Stimulated activated naive CD8-positive, alpha-beta T cell treated with anti-CD3 and anti-CD28 coated beads, Interleukin-15, amount 100 ng/mL, for 72 hours (primary cell): ENCODE data around the gene DENND4A.

Experiments
- ATAC-seq: fragments of 150-1000 bp; cut with Tn5 transposase; 2 replicates; pipeline ENCODE4 v1.10.0; 2021; ENCODE audit warnings: mild to moderate bottlenecking, moderate library complexity
- DNase-seq, 2 donors: peaks; one replicate each; pipeline ENCODE4 v3.0.0; 2021 to 2022
- H3K27ac Mint-ChIP-seq, 2 donors: one replicate each; pipeline ENCODE4 v1.8.0; 2022; ENCODE audit warnings: mild to moderate bottlenecking in 2 of 2, mixed read lengths in 2 of 2, moderate library complexity in 2 of 2
- H3K27me3 Mint-ChIP-seq: one replicate; pipeline ENCODE4 v1.8.0; 2022; ENCODE audit warnings: mixed read lengths
- H3K4me1 Mint-ChIP-seq: one replicate; pipeline ENCODE4 v1.8.0; 2022; ENCODE audit warnings: mild to moderate bottlenecking, mixed read lengths
- H3K4me3 Mint-ChIP-seq, 2 donors: one replicate each; pipeline ENCODE4 v1.8.0; 2022; ENCODE audit warnings: mild to moderate bottlenecking in 2 of 2, mixed read lengths in 2 of 2, moderate library complexity in 1 of 2
- H3K9me3 Mint-ChIP-seq, 2 donors: one replicate each; pipeline ENCODE4 v1.8.0; 2022; ENCODE audit warnings: mixed read lengths in 2 of 2

The DENND4A gene

DNA sequence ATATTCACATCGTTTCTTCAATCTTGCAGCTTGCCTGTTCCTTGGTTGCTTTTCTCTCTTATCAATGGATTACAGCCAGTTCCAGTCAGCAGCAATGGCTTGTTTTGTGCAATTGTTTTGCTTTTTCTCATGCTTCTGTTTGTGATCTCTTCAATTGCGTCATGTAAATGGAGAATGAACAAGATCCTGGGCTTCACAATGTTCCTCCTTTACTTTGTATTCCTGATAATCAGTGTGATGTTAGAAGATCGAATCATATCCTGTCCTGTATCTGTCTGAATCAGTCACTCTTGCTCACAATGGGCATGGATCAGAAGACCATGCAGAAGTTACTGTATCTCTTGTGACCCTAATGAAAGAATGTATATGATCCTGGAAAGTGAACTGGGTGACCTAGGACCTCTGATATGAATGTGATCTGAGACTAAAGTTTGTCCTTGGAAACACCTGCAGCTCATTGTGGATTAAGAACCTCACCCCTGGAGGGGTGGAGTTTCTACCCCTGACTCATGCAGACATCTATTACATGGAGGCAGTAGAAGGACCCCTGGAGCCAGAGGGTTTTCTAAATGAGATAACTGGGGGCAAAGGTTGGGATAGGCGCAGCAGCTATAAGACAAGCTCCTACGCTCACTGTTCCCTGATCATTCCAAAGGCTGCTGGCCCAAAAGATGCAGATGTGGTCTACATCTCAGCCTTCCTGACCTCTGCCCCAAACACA lies 138.1 kb downstream of the DENND4A start:
- Mint-ChIP-seq H3K9me3 (no peaks in the 10 kb centered on the region), H3K4me3 (no peak overlapping the region), H3K27ac (no peak overlapping the region), H3K4me1 (peaks cover 15% of the 10 kb centered on the region), H3K27me3 (no peaks in the 10 kb centered on the region)
- ATAC-seq (no peak), DNase-seq (no peak)

DNA sequence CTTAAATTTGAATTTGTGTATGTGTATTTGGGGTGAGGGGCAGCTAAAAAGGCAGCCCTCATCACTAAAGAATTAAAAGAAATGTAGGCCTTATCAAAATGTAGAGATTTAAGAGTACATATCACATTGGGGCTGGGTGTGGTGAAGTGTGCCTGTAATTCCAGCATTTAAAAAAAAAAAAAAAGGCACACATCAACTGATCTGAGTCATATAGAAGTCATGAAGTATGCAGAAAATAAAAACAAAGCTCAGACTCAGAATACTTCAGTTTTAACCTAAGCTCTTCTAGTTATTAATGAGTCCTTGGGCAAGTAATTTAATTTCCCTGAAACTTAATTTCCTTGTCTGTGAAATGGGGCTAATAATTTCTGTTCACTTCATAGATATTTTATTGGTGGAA lies 138.8 kb downstream of the DENND4A start:
- no peak for ATAC-seq
- Mint-ChIP-seq H3K4me3 (no peak overlapping the region), H3K27ac (no peak overlapping the region)

DNA sequence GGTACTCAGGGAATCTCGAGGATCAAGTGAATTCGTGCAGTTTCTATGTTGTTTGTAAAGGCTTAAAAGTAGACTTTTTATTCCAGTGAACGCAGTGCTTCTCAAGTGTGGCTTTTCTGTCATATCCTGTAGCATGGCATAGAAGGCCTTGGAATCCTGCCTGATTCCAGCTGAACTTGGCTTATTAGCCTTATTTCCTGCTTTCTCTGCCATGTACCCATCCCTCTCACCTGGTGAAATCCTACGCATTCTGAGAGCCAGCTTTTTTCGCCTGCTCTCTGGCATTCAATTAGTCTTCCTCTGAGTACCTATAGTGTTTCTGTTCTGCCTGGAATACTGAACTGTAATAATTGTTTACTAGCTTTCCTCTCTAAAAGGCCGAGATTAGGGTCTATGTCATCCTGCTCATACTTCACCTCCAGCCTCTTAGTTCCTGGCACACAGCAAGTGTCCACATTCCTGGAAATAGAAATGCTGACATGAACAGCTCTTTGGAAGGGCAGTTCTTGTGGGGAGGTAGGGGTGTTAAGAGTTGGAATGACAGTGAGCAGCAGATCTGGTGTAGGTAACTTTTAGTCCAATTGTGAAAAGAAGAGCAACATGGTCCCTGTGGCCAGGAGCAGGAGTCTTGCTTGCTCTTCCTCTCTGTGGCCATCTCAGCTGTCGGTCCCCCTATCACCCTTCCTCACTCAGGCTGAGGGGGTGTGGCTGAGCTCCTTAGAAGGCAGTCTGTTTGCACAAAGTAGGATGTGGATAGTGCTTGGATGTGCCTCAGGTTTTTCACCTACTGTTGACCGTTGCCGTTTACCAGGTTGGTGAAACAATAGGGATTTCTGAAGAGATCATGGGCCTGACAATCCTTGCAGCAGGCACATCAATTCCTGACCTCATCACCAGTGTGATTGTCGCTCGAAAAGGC lies 140.0 kb downstream of the DENND4A start:
- H3K9me3 Mint-ChIP-seq = no peaks in the 10 kb centered on the region
- H3K27ac Mint-ChIP-seq = peak overlapping the region; percentile 1 to 75
- peaks cover 15% of the 10 kb centered on the region for H3K4me1 Mint-ChIP-seq
- H3K4me3 Mint-ChIP-seq = no peak overlapping the region
- ATAC-seq (no peak), DNase-seq (no peak)
- no peaks in the 10 kb centered on the region for H3K27me3 Mint-ChIP-seq

More for the DNA sequence above, 138.8 kb downstream of the DENND4A start:
- H3K27me3 Mint-ChIP-seq = no peaks in the 10 kb centered on the region
- no peaks in the 10 kb centered on the region for H3K9me3 Mint-ChIP-seq
- H3K4me1 Mint-ChIP-seq = peaks cover 15% of the 10 kb centered on the region
- no peak for DNase-seq

DNA sequence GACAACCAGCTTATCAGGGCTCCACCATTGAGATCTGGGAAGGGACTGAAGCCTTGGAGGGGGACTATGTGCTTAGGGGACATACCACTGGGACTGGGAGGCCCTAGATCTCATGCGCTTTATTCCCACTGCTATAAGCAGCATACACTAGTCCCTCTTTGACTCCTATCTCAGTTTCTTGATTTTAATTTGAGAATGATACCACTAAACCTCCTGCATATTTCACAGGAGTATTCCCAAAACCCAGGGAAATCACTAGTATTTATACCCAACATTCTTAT lies 141.1 kb downstream of the DENND4A start:
- no peak for DNase-seq
- no peak overlapping the region for H3K4me3 Mint-ChIP-seq
- ATAC-seq = peak; percentile 53
- H3K27ac Mint-ChIP-seq = no peak overlapping the region
- no peaks in the 10 kb centered on the region for H3K27me3 Mint-ChIP-seq
- no peaks in the 10 kb centered on the region for H3K9me3 Mint-ChIP-seq
- peaks cover 15% of the 10 kb centered on the region for H3K4me1 Mint-ChIP-seq

DNA sequence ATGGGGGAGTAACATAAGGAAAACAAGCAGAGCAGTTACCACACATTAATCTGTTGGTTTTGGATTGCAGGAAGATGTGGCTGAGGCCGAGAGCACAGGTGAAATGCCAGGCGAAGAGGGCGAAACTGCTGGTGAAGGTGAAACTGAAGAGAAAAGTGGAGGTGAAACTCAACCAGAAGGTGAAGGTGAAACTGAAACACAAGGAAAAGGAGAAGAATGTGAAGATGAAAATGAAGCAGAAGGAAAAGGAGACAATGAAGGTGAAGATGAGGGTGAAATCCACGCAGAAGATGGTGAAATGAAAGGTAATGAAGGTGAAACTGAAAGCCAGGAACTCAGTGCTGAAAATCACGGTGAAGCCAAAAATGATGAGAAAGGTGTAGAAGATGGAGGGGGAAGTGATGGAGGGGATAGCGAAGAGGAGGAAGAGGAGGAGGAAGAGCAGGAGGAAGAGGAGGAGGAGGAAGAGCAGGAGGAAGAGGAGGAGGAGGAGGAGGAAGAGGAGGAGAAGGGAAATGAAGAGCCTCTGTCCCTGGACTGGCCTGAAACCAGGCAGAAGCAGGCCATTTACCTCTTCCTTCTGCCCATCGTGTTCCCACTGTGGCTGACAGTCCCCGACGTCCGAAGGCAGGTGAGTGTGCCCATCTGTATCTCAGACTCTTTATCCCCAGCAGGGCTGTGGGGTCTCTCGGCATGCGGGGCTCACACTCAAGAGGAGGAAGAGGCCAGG lies 141.6 kb downstream of the DENND4A start:
- Mint-ChIP-seq H3K4me3 (no peak overlapping the region), H3K27me3 (no peaks in the 10 kb centered on the region), H3K4me1 (peaks cover 15% of the 10 kb centered on the region), H3K27ac (peak overlapping the region in 1 of 2 donors; percentile 22), H3K9me3 (no peaks in the 10 kb centered on the region)
- ATAC-seq = no peak
- no peak for DNase-seq

DNA sequence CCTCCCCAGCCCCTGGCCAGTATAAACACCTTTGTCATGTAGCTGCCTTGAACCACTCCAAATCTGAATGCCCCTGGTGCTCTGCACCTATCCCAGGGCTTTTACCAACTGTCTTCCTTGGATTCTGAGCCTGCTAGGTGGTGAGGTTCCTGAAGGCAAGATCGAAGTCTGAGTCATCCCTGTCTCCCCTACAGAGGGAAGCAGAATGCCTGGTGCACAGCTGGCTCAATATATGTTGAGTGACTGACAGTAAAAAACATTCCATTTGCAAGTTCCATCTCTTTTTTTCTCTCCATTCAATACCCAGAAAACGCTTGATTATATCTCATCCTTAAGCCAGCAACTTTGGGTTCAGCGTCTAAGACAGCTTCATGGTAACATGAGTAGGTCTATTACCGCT lies 145.6 kb downstream of the DENND4A start:
- Mint-ChIP-seq H3K9me3 (no peaks in the 10 kb centered on the region), H3K4me1 (peaks cover 15% of the 10 kb centered on the region), H3K27me3 (no peaks in the 10 kb centered on the region), H3K4me3 (no peak overlapping the region), H3K27ac (peak overlapping the region; percentile 27 to 71)
- DNase-seq (no peak), ATAC-seq (no peak)

DNA sequence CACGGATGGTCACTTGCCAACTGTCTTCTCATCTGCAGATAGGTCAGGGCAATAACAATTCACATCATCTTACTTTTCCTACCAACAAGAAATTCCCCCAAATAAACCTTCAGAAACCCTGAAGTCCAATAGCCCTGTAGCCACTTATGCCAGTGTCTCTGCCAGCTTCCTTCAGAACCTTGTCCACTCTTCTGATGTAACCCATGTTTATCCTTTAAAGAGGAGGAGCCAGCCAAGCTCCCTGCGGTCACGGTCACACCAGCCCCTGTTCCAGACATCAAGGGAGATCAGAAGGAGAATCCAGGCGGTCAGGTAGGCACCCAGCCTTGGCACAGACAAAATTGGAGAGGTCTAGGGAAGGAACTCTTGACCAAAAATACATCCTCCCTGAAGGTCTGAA lies 146.7 kb downstream of the DENND4A start:
- Mint-ChIP-seq H3K27ac (peak overlapping the region; percentile 7 to 43), H3K27me3 (no peaks in the 10 kb centered on the region), H3K4me3 (no peak overlapping the region), H3K9me3 (no peaks in the 10 kb centered on the region), H3K4me1 (peaks cover 4% of the 10 kb centered on the region)
- DNase-seq = no peak
- ATAC-seq = no peak

DNA sequence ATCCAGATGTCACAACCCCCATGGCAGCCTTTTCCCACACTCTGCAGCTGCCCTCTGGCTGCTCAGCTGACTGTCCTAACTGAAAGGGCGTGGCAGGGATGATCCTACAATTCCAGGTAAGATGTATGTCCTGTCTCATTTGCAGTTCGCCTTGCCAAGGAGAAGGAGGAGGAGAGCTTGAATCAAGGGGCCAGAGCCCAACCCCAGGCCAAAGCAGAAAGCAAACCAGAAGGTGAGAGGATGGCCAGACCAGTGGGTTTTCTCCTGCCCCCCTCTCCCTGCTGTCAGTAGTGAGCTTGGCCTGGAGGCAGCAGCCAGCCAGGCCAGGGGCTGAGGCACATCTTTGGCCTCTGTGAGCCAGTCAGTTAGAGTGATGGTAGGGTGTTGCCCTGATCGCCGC lies 147.8 kb downstream of the DENND4A start:
- Mint-ChIP-seq H3K4me3 (no peak overlapping the region), H3K4me1 (peaks cover 1% of the 10 kb centered on the region), H3K9me3 (no peaks in the 10 kb centered on the region), H3K27me3 (no peaks in the 10 kb centered on the region), H3K27ac (peak overlapping the region in 1 of 2 donors; percentile 81)
- DNase-seq (no peak), ATAC-seq (peak; percentile 33)

DNA sequence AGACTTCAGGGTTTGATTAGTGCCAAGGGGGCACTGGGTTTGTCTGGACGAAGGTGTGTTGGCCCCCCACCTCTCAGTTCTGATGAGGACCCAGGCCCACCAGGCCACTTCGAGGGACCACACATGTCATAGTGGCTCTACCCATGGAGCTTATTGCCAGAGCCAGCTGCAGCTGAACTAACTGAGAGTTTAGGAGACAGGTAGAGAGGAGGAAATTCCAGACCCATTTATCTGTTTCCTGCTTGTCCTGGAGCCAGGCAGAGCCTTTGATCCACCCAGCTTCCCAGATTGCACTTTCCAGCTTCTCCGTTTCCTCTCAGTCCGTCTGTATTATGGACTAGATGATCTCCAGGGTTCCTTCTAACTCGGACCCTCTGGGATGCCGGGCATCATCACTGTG lies 149.5 kb downstream of the DENND4A start:
- Mint-ChIP-seq H3K27me3 (no peaks in the 10 kb centered on the region), H3K9me3 (no peaks in the 10 kb centered on the region), H3K4me1 (peaks cover 18% of the 10 kb centered on the region), H3K4me3 (no peak overlapping the region), H3K27ac (no peak overlapping the region)
- DNase-seq (no peak), ATAC-seq (no peak)

DNA sequence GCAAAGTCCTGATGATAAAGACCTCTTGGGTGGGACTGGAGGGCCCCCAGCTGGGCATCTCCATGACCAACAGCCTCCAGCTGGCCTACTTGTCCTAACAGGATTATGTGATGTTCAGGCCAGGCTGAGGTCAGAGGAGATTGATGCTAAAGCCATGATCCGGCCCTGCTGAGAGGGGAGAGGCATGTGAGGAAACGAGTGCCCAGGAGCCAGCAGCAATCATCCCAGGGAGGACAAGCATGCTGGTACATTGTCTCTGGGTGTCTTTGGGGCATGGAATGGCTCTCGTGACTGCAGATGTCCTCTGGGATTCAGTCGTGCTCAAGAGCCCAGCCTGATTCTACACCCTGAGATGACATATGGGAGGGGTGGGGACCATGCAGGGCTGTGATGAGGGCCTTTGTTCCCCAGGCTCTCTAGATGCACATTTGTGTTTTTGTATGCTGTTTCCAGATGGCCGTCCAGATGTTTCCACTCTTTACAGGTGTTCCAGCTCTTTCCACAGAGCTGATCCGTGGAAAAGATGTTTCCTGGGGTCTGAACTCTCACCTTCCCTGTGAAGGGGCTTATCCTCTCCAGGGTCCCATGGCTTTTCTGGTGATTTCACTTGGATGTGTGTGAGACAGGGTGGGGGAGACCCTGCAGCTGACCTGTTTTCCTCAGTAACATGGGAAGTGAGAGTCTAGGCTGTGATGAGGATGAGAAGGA lies 150.2 kb downstream of the DENND4A start:
- Mint-ChIP-seq H3K9me3 (no peaks in the 10 kb centered on the region), H3K4me1 (peaks cover 18% of the 10 kb centered on the region), H3K27me3 (no peaks in the 10 kb centered on the region), H3K4me3 (no peak overlapping the region), H3K27ac (peak overlapping the region in 1 of 2 donors; percentile 36)
- DNase-seq (no peak), ATAC-seq (no peak)

DNA sequence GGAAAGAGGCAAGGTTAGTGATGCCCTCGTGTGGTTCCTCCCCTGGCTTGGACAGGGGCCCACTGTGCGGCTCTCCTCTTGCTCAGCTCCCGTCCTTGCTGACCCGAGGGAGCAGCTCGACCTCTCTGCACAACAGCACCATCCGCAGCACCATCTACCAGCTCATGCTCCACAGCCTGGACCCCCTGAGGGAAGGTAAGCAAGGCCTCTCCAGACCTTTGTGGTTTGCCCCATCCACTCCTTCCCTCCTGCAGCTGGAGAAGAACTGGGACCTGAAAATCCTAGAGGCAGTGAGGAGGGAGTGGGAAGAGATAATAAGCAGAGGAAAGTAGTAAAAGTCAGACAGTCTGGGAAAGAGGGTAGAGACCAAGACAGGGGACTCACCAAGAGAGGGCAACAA lies 152.6 kb downstream of the DENND4A start:
- peak overlapping the region in 1 of 2 donors; percentile 93 for H3K27ac Mint-ChIP-seq
- no peak for ATAC-seq
- H3K4me3 Mint-ChIP-seq = no peak overlapping the region

DNA sequence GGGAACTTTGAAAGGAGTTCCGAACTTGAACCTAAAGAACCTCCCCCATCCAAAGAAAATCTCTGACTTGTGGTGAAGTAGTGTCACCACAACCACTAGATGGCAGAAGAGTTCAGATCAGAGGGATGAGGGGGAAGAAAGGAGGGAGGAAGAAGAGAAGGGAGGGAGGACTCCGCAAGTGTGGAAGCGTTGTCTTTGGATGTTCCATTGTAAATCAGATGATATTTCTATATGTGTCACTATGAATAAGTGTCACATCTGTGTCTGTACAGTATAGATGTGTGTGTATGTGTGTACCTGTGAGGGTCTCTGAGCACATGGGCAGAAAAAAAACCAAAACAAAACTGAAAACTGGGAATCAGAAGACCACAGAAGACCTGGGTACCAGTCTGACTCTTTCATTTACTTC lies 153.4 kb downstream of the DENND4A start:
- H3K27ac Mint-ChIP-seq = peak overlapping the region in 1 of 2 donors; percentile 13
- H3K4me3 Mint-ChIP-seq = peak overlapping the region; percentile 14 to 20
- no peaks in the 10 kb centered on the region for H3K27me3 Mint-ChIP-seq
- DNase-seq (peak; percentile 33 to 38), ATAC-seq (peak; percentile 72)
- H3K4me1 Mint-ChIP-seq = peaks cover 18% of the 10 kb centered on the region
- no peaks in the 10 kb centered on the region for H3K9me3 Mint-ChIP-seq

More for the DNA sequence above, 152.6 kb downstream of the DENND4A start:
- no peak for DNase-seq
- no peaks in the 10 kb centered on the region for H3K27me3 Mint-ChIP-seq
- peaks cover 18% of the 10 kb centered on the region for H3K4me1 Mint-ChIP-seq
- H3K9me3 Mint-ChIP-seq = no peaks in the 10 kb centered on the region

DNA sequence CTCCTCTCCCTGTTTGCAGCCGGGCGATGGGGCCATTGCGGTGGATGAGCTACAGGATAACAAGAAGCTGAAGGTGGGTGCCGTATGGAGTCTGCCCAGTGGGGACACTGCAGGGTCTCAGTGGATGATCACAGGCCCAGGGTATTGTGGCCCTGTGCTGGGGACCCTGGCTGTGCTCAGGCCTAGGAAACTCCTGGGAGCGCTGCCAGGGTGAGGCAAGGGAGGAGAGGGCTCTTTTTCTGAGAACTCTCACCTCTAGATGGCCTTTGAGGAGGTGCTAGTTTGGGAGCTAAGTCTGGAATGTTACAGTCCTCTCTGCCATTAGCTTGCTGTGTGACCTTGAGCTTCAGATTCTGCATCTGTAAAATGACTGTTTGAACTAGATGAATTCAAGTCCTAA lies 154.0 kb downstream of the DENND4A start:
- Mint-ChIP-seq H3K4me1 (peaks cover 18% of the 10 kb centered on the region), H3K27ac (no peak overlapping the region)
- ATAC-seq = no peak

DNA sequence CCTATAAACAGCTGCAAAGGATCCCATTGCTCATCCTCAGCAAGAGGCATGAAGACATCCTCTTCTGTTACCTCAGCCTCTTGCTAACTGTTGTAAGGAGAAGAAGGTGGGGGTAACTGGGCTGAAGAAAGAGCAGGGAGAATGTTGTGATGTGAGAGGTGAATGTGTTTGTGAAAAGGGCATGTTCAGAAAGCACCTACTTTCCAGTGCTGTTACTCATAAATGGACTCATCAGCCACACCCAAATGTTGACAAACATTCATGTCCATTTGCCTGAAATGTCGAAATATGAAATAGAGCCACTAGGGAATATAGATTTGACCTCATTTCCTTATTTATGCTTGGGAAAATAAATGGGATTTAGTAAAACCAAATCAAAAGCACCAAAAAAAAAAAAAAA lies 157.7 kb downstream of the DENND4A start:
- DNase-seq (no peak), ATAC-seq (no peak)
- no peak overlapping the region for H3K4me3 Mint-ChIP-seq
- H3K27me3 Mint-ChIP-seq = no peaks in the 10 kb centered on the region
- H3K4me1 Mint-ChIP-seq = peaks cover 37% of the 10 kb centered on the region
- no peak overlapping the region for H3K27ac Mint-ChIP-seq
- no peaks in the 10 kb centered on the region for H3K9me3 Mint-ChIP-seq

More for the DNA sequence above, 154.0 kb downstream of the DENND4A start:
- no peak for DNase-seq
- Mint-ChIP-seq H3K9me3 (no peaks in the 10 kb centered on the region), H3K4me3 (no peak overlapping the region), H3K27me3 (no peaks in the 10 kb centered on the region)

DNA sequence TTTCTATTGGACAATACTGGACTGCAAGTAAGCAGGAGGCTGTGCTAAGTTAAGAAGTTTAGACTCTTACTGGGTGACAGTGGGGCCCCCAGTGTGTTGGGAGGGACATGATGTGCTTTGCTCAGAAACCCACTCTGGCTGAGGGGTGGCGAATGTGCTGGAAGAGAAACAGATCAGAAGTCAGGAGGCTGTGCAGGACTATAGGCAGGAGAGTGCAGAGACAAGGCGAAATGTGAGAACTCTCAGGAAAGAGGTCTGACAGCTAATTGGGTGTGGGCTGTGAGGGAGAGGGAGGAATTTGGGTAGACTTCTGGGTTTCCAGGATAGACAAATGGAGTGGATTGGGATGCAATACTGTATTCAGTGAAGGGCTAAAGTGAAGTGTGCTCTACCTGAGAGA lies 158.3 kb downstream of the DENND4A start:
- Mint-ChIP-seq H3K27ac (no peak overlapping the region), H3K4me1 (peaks cover 31% of the 10 kb centered on the region), H3K27me3 (no peaks in the 10 kb centered on the region), H3K9me3 (no peaks in the 10 kb centered on the region), H3K4me3 (no peak overlapping the region)
- ATAC-seq (no peak), DNase-seq (no peak)
